HG03045 (cell line): ENCODE data around the gene OR1F1.
"Not testable (repeated sequence)": the region's sequence is repeated elsewhere in the genome, so short reads cannot be mapped to it uniquely, and the experiment has no call there.

Source experiments
- ATAC-seq: cut with Tn5 transposase; IDR thresholded peaks from one replicate; pipeline ENCODE4 v1.9.1; 2021; ENCODE audit warnings: mild to moderate bottlenecking, moderate library complexity; ENCODE audit not compliant: unreplicated experiment

The OR1F1 gene

DNA sequence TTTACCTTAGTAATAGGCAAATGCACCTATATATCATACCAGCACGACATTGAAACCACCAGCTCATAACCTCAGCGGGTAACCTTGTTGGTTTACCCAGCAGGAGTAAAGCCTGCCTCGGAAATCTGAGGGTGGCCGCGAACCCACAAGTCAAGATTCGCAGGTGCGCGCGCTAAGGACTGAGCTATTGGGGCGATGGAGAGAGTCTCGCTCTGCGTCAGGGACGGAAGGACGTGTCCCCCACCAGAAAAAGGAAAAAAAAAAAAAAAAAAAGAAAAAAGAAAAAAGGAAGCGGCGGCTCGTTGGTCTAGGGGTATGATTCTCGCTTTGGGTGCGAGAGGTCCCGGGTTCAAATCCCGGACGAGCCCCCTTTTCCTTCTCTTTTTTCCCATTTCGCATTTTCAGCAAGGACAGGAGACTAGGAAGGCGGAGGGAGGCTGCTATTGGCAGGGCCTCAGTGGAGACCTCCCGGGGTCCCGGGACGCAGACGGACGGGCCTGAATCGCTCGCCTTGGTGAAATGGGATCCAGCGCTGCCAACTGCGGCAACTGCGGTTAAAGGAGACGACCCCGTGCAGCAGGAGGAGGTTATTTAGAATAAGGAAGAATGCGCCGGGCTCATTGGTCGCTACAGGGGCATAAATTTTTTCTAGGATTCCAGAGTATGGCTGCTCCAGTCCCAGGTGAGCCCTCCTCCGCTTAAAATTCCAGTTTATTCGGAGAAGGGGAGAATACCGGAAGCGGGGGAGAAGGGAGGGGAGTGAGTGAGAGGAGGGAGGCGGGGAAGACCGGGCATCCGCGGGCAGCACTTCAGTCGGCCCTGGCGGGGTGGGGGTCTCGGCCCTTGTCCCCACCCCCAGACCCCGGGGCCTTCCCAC is at the start of gene OR1F1:
Gene OR1F1 (plus strand): TSS at position 407 of the 877 bp plus-strand sequence.
- no peak for ATAC-seq

- ATAC-seq, result no peak
Observed at GRCh38 chr16:3138342-3138741, 49.7 kb upstream of the OR1F1 start.

GRCh38 chr16:3138823-3139426 is 49.1 kb upstream of the OR1F1 start:
- no peak for ATAC-seq

DNA sequence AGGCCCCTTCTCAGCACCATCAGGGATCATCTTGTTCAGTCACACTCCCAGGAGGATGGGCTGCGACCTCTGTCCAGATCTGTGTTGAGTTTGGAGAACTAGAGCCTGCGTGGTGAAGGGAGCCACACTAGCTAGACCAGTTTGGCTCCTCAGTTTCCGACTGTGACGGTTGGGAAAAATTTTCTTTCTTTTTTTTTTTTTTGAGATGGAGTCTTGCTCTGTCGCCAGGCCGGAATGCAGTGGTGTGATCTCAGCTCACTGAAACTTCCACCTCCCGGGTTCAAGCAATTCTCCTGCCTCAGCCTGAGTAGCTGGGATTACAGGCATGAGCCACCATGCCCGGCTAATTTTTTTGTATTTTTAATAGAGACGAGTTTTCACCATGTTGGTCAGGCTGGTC is 48.4 kb upstream of the OR1F1 start:
- ATAC-seq, result not testable (repeated sequence)

DNA sequence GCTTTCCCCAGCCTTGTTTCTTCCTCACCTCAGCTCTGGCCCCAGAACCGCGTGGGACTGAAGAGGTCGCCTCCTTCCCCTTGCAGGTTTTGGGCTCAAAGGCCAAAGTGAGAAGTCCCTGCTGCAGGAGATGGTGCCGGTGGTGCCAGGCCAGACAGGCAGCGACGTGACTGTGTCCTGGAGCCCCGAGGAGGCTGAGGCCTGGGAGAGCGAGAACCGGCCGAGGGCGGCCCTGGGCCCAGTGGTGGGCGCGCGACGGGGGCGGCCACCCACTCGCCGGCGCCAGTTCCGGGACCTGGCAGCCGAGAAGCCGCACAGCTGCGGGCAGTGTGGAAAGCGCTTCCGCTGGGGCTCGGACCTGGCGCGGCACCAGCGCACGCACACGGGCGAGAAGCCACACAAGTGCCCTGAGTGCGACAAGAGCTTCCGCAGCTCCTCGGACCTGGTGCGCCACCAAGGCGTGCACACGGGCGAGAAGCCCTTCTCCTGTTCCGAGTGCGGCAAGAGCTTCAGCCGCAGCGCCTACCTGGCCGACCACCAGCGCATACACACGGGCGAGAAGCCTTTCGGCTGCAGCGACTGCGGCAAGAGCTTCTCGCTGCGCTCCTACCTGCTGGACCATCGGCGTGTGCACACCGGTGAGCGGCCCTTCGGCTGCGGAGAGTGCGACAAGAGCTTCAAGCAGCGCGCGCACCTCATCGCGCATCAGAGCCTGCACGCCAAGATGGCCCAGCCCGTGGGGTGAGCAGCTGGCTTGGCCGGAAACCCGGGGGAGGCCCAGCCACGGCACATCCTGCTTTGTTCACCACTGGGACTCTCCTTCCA is 47.2 kb upstream of the OR1F1 start:
- ATAC-seq, result no peak

- no peak for ATAC-seq
Observed at GRCh38 chr16:3141781-3142311, 46.2 kb upstream of the OR1F1 start.

DNA sequence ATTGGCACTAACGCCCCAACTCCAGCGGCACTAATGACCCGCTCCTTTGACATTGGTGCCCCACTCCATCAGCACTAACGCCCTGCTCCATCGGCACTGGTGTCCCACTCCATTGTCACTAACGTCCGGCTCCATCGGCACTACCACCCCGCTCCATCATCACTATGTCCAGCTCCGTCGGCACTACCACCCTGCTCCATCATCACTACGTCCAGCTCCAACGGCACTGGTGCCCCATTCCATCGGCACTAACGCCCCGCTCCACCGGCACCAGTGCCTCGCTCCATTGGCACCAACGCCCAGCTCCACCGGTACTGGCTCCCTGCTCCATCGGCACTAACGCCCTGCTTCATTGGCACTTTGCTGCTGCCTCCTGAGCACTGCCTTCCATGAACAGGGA is 45.7 kb upstream of the OR1F1 start:
- no peak for ATAC-seq

- ATAC-seq, result no peak
Observed at GRCh38 chr16:3142770-3143169, 45.2 kb upstream of the OR1F1 start.

DNA sequence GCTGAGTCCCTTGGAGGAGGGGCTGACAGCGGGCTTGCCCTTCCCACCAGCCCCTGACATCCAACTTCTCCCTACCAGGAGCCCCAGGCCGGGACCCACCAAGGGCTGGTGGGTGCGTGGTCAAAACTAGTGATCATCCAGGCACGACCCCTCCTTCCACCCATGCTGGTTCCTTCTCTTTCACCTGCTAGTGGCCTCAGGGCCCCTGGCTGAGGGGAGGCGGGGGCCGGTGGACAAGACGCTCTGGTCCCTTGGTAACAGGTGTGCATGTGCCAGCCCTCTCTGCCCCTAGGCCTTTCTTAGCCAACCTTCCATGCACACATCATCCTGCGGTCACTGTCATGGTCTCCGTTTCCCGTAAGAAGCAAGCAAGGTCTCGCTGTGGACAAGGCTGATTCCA is 44.8 kb upstream of the OR1F1 start:
- ATAC-seq, result no peak

DNA sequence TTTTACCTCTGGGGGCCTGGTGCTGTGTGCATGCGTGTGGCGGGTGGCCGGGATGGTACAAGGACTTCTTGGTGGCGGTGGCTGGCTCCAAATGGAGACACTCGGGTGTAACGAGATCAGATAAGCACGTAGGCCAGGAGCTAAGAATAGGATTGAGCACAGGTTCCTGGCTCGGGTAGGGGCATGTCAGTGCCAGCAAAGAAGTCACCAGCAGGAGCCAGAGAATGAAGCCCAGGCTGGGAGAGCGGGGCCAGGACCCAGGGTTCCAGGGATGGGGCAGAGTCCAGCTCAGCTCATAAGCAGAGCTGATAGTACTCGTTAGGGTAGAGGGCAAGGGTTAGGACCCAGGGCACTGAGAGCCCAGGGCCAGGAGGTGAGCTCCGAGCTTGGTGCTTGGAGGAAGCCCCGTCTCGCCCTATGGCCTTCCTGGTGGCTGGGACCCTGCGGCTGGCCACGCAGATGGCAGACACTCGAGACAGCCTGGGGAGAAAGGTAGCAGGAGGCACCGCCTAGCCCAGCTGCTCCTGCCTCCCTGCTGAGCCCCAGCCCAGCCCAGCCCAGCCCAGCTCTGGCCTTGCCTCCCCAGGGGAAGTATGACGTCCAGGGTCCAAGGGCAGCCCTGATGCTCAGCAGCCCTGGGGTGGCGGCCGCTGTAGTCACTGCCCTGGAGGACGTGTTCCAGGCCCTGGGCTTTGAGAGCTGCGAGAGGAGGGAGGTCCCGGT is 44.2 kb upstream of the OR1F1 start:
- ATAC-seq, result no peak

DNA sequence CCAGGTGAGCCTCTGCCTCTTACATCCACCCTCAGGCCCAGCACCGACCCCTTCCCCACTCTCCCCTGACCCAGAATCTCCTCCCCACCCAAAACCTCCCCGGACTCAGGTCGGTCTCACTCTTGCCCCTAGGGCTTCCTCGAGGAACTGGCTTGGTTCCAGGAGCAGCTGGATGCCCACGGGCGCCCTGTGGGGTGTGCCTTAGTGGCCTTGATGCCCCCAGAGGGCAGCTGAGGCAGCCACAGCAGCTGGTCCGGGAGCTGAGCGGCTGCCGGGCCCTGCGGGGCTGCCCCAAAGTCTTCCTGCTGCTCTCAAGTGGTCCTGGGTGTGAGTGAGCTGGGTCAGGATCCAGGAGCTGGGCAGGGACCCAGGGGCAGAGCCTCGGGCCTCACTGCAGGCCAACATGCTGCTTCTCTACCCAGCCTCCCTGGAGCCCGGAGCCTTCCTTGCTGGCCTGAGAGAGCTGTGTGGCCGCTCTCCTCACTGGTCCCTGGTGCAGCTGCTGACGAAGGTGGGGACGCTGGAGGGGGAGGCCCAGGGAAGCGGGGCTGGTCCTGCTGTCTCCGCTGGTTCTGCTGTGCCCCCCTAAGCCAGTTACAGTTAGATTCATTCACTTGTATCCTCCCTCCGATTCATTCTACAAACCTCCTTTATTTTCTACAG is 43.6 kb upstream of the OR1F1 start:
- ATAC-seq, result no peak

DNA sequence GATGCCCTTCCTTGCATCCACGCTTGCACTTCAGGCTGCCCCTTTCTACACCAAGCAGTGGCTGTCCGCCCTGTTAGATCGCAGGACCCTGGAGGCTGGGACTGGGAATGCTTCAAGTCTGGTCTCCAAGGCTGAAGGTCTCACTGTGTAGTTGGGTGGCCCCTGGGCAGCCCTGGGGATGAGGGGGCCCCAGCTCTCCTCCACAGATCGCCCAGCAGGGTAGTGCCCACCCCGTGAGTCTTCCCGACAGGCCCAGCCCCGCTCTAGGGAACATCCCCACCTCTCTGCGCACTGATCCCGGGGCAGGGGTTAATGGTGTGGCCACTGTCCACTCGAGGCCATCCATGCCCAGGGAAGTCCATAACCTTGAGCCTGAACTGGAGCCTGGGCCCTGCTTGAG is 42.9 kb upstream of the OR1F1 start:
- ATAC-seq, result no peak

DNA sequence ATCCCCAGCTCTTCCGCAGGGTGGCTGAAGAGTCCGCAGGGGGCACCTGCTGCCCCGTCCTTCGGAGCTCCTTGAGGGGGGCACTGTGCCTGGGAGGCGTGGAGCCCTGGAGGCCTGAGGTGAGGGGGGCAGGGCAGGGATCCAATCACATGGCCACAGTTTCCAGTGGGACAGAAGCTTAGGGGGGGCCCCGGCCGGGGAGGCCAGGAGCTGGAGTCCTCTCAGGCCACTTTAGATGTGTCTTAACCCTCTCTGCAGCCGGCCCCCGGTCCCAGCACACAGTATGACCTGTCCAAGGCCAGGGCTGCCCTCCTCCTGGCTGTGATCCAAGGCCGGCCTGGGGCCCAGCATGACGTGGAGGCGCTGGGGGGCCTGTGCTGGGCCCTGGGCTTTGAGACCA is 42.3 kb upstream of the OR1F1 start:
- no peak for ATAC-seq

DNA sequence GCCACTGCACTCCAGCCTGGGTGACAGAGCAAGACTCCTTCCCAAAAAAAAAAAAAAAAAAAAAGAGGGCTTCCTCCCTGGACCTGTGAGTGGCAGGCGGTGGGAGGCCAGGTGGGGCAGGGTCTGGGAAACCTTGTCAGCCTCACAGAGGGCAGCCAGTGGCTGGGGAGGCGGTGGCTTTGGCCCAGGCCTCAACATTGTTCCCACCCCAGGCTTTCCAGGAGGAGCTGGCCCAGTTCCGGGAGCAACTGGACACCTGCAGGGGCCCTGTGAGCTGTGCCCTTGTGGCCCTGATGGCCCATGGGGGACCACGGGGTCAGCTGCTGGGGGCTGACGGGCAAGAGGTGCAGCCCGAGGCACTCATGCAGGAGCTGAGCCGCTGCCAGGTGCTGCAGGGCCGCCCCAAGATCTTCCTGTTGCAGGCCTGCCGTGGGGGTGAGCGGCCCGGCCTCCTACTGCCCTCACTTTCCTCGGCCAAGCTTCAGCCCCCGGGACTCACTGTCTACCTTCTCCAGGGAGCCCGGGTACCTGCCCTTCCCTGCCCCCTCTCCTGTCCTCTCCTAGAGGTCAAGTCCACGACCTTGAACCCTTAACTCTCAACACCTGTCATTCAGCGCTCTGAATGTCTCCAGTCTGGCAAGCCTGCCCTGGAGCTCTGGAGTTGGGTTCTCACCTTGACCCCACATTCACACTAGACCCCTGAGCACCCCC is 40.8 kb upstream of the OR1F1 start:
- ATAC-seq, result no peak

DNA sequence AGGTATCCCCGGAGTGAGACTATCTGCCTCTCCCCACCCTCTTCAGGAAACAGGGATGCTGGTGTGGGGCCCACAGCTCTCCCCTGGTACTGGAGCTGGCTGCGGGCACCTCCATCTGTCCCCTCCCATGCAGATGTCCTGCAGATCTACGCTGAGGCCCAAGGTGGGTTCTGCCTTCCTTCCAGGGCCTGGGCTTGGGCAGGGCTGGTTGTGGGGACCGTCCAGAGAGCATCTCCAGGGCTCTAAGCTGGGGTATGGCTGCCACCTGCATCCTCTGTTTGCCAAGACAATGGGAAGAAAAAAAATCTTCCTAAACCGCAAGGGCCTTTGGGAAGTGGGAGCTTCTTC is 40.3 kb upstream of the OR1F1 start:
- ATAC-seq, result no peak

DNA sequence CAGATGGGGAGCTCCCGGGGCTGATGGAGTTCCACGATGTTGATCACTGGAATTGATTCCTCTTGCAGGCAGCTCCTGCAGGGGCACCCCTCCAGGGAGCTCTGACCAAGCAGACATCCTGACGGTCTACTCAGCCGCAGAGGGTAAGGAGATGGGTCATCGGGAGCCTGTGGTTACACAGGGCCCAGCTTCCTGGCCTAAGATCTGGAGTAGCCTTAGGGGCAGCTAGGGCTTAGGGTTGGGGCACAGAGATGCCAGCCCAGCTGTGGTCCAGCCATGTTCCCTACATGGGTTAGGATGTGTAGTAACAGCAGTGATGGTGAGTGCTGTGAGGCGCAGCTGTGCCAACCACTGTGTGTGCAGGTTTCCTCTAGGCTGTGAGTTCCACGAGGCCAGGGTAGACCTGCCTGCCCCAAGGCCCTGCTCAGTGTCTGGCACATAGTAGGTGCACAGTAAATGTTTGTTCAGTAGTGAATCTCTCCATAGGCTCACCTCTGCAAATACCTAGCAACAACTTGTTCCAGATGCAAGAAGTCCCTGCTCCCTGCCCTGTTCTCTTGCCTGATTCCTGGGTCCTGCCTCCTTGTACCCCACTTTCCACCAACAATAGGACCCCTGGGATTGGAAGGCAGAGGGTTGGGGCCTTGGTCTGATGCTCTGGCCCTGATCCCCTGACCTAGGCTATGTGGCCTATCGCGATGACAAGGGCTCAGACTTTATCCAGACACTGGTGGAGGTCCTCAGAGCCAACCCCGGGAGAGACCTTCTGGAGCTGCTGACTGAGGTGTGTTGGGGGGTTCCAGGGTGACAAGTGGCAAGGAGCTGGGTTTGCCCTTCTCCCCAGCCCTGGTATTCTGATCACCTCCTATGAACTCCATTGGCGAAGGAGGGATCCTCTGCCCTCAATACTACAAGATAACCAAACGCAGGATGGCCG is 39.5 kb upstream of the OR1F1 start:
- ATAC-seq, result no peak

- no peak for ATAC-seq
Observed at GRCh38 chr16:3149193-3149530, 38.8 kb upstream of the OR1F1 start.

DNA sequence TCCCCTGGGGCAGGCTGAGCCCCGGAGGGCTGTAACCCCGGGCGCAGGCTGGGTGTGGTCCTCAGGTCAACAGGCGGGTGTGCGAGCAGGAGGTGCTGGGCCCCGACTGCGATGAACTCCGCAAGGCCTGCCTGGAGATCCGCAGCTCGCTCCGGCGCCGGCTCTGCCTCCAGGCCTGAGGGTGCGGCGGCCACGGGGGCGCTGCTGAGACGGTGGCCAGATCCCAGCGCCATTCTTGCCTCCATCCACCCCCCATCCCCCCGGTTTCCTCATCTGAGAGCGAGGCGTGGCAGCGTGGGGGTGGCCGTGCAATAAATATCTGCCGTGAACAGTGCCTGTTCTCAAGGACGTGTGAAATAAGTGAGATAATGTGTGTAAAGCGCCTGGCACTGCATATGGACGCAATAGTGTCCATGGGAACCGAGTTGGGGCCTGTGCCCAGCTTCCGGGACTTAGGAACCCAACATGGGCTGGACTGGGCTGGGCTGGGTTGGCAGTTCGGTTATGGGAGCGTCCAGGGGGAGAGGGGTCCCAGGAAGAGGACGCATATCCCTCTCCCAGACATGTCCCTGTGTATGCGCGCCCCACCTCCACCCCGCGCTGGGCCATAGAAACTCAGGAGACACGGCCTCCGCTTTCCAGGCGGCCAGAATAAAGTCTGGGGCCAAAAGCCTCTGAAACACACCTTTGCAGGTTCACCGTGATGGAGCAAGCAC is 38.2 kb upstream of the OR1F1 start:
- ATAC-seq, result no peak
